ENCODE results near the gene RNF2. TPM values are rescaled to one million over a fixed set of nuclear protein-coding genes. Genes with fewer than 3 reads are reported as not detected.

RNF2 gene
- total RNA-seq, 1 experiment from 2014 or later: 32.8 TPM

DNA sequence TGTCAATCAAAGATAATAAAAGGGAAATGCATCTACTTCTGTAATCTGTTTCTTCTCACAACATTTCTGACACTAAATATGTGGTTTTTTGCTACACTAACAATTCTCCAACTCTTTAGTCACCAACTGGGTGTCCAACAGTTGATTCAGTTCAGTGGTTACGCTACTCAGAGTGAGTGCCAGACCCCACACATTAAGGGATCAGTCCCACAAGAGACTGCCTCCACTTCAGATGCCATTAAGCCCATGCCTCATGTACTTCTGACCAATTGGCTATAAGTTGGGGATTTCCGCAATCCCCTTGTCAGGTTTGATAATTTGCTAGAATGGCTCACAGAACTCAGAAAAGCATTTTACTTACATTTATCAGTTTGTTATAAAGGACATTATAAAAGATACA, 28.4 kb downstream of the RNF2 start:
- BruUV-seq (replicated peaks): no TSS peak
- no peak for TF ChIP-seq SIN3A (IDR thresholded peaks at IDR 0.05; ENCODE audit: borderline replicate concordance, insufficient read depth, low read depth, low read length)
- TF ChIP-seq, protein P1, sequence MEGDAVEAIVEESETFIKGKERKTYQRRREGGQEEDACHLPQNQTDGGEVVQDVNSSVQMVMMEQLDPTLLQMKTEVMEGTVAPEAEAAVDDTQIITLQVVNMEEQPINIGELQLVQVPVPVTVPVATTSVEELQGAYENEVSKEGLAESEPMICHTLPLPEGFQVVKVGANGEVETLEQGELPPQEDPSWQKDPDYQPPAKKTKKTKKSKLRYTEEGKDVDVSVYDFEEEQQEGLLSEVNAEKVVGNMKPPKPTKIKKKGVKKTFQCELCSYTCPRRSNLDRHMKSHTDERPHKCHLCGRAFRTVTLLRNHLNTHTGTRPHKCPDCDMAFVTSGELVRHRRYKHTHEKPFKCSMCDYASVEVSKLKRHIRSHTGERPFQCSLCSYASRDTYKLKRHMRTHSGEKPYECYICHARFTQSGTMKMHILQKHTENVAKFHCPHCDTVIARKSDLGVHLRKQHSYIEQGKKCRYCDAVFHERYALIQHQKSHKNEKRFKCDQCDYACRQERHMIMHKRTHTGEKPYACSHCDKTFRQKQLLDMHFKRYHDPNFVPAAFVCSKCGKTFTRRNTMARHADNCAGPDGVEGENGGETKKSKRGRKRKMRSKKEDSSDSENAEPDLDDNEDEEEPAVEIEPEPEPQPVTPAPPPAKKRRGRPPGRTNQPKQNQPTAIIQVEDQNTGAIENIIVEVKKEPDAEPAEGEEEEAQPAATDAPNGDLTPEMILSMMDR (IDR thresholded peaks at IDR 0.05): no peak
- TF ChIP-seq POLR2AphosphoS5 (IDR thresholded peaks at IDR 0.05; ENCODE audit: low read depth, low read length): no peak
- TF ChIP-seq, protein P2, sequence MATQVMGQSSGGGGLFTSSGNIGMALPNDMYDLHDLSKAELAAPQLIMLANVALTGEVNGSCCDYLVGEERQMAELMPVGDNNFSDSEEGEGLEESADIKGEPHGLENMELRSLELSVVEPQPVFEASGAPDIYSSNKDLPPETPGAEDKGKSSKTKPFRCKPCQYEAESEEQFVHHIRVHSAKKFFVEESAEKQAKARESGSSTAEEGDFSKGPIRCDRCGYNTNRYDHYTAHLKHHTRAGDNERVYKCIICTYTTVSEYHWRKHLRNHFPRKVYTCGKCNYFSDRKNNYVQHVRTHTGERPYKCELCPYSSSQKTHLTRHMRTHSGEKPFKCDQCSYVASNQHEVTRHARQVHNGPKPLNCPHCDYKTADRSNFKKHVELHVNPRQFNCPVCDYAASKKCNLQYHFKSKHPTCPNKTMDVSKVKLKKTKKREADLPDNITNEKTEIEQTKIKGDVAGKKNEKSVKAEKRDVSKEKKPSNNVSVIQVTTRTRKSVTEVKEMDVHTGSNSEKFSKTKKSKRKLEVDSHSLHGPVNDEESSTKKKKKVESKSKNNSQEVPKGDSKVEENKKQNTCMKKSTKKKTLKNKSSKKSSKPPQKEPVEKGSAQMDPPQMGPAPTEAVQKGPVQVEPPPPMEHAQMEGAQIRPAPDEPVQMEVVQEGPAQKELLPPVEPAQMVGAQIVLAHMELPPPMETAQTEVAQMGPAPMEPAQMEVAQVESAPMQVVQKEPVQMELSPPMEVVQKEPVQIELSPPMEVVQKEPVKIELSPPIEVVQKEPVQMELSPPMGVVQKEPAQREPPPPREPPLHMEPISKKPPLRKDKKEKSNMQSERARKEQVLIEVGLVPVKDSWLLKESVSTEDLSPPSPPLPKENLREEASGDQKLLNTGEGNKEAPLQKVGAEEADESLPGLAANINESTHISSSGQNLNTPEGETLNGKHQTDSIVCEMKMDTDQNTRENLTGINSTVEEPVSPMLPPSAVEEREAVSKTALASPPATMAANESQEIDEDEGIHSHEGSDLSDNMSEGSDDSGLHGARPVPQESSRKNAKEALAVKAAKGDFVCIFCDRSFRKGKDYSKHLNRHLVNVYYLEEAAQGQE (IDR thresholded peaks at IDR 0.05; ENCODE audit: insufficient read depth in 1 of 2, low read depth in 2 of 2, low read length in 1 of 2): no peak
- no peak for TF ChIP-seq TCF7L2 (IDR thresholded peaks at IDR 0.05; ENCODE audit: low read depth, low read length)
- H3K9me3 ChIP-seq (ENCODE audit: control insufficient read depth, insufficient read depth, low read depth, low read length): no peaks in the 10 kb centered on the region
- DNase-seq (ENCODE audit: low read depth, low spot score): no peak
- H3K27me3 ChIP-seq (ENCODE audit: control insufficient read depth, insufficient read depth, low read length): no peaks in the 10 kb centered on the region
- intact Hi-C loops (cut with micrococcal nuclease; ENCODE audit: unreplicated experiment) (no loop called here), in situ Hi-C loops (cut with HindIII; ENCODE audit: low pct_unique_long_range_greater_than_20kb, low sequenced_read_pairs) (no loop called here)
- H3K4me1 ChIP-seq (ENCODE audit: control insufficient read depth, insufficient read depth, low read length): no peaks in the 10 kb centered on the region
- POLR2A ChIA-PET: no interaction called here
- H3K27ac ChIP-seq (ENCODE audit: low read length): no peak overlapping the region
- H3K4me3 ChIP-seq (ENCODE audit: low read depth in 2 of 2, low read length in 2 of 2): no peak overlapping the region
- H3K36me3 ChIP-seq (ENCODE audit: control insufficient read depth, insufficient read depth, low read length): no peaks in the 10 kb centered on the region
- CTCF ChIA-PET: no interaction called here
- no peak for ATAC-seq

DNA sequence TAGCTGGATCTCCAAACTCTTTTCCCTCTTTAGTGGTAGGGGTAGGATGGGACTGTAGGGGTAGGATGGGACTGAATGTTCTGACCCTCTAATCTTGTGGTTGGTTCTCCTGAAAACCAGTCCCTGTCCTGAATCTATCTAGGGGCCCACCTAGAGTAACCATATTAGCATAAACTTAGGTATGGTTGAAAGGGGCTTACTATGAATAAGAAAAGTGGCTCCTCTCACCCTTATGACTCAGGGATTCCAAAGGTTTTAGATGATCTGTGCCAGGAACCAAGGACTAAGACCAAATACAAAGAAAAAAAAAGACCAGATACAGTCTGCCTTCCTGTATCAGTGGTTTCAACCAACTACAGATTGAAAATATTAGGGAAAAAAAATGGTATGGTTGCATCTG, 28.9 kb downstream of the RNF2 start:
- TF ChIP-seq TCF7L2 (IDR thresholded peaks at IDR 0.05; ENCODE audit: low read depth, low read length) (no peak), POLR2AphosphoS5 (IDR thresholded peaks at IDR 0.05; ENCODE audit: low read depth, low read length) (no peak), SIN3A (IDR thresholded peaks at IDR 0.05; ENCODE audit: borderline replicate concordance, insufficient read depth, low read depth, low read length) (no peak)
- TF ChIP-seq, protein P2 (IDR thresholded peaks at IDR 0.05; ENCODE audit: insufficient read depth in 1 of 2, low read depth in 2 of 2, low read length in 1 of 2): no peak
- TF ChIP-seq, protein P1 (IDR thresholded peaks at IDR 0.05): no peak
- Histone ChIP-seq H3K36me3 (ENCODE audit: control insufficient read depth, insufficient read depth, low read length) (no peaks in the 10 kb centered on the region), H3K9me3 (ENCODE audit: control insufficient read depth, insufficient read depth, low read depth, low read length) (no peaks in the 10 kb centered on the region), H3K4me1 (ENCODE audit: control insufficient read depth, insufficient read depth, low read length) (no peaks in the 10 kb centered on the region), H3K27me3 (ENCODE audit: control insufficient read depth, insufficient read depth, low read length) (no peaks in the 10 kb centered on the region), H3K4me3 (ENCODE audit: low read depth in 2 of 2, low read length in 2 of 2) (no peak overlapping the region), H3K27ac (ENCODE audit: low read length) (no peak overlapping the region)
- ATAC-seq (no peak), DNase-seq (ENCODE audit: low read depth, low spot score) (no peak)
- no TSS peak for BruUV-seq (replicated peaks)
- in situ Hi-C loops (cut with HindIII; ENCODE audit: low pct_unique_long_range_greater_than_20kb, low sequenced_read_pairs) (no loop called here), intact Hi-C loops (cut with micrococcal nuclease; ENCODE audit: unreplicated experiment) (no loop called here)
- CTCF ChIA-PET: no interaction called here
- POLR2A ChIA-PET: no interaction called here
